HFFc6 (cell line): ENCODE results near the gene MUC22. TPM values are rescaled to one million over a fixed set of nuclear protein-coding genes. Genes with fewer than 3 reads are reported as not detected.

Experiments used
- DNase-seq: peaks from one replicate; pipeline ENCODE4 v3.0.0-alpha.2; 2018
- H3K27ac Mint-ChIP-seq: 2 replicates; pipeline ENCODE4 v1.8.0; 2020; ENCODE audit warnings: mild to moderate bottlenecking, mixed read lengths
- H3K27me3 Mint-ChIP-seq: 2 replicates; pipeline ENCODE4 v1.8.0; 2021; ENCODE audit warnings: mild to moderate bottlenecking, moderate library complexity, mixed read lengths; ENCODE audit not compliant: insufficient read depth
- H3K36me3 Mint-ChIP-seq: 2 replicates; pipeline ENCODE4 v1.8.0; 2021; ENCODE audit warnings: low read depth, mixed read lengths
- H3K4me1 Mint-ChIP-seq: 2 replicates; pipeline ENCODE4 v1.8.0; 2020; ENCODE audit warnings: low read depth, mixed read lengths
- H3K4me3 Mint-ChIP-seq: 2 replicates; pipeline ENCODE4 v1.8.0; 2020; ENCODE audit warnings: mild to moderate bottlenecking, moderate library complexity, mixed read lengths
- H3K9me3 Mint-ChIP-seq: 2 replicates; pipeline ENCODE4 v1.8.0; 2020; ENCODE audit warnings: mild to moderate bottlenecking, mixed read lengths
- CTCF ChIP-seq: fragments of 200-600 bp; sonication (generic); IDR thresholded peaks from 2 replicates; pipeline ENCODE4 v1.5.0; 2021; ENCODE audit warnings: antibody characterized with exemption, mild to moderate bottlenecking
- total RNA-seq, 6 experiments: library from RNA; stranded (reverse); fragmentation: NEBNext Ultra II Directional; extraction: Animal tissue kit (Norgen Biotek cat#: 25700); gene quantifications; 2 replicates in 1 of 6; 3 replicates in 5 of 6; pipeline ENCODE4 v1.2.3, GENCODE V29; 2021

The MUC22 gene
- total RNA-seq, 6 experiments from 2014 or later: not detected

GRCh38 chr6:31053873-31054272 lies 43.6 kb downstream of the MUC22 start:
- Mint-ChIP-seq H3K27me3 (peaks cover 37% of the 10 kb centered on the region), H3K27ac (no peak overlapping the region), H3K9me3 (no peaks in the 10 kb centered on the region), H3K36me3 (no peaks in the 10 kb centered on the region), H3K4me1 (peaks cover 29% of the 10 kb centered on the region), H3K4me3 (no peak overlapping the region)
- no peak for DNase-seq
- TF ChIP-seq CTCF: no peak

- H3K27ac Mint-ChIP-seq: no peak overlapping the region
- no peaks in the 10 kb centered on the region for H3K9me3 Mint-ChIP-seq
- no peak for TF ChIP-seq CTCF
- no peak for DNase-seq
- H3K27me3 Mint-ChIP-seq: peaks cover 35% of the 10 kb centered on the region
- H3K4me3 Mint-ChIP-seq: no peak overlapping the region
- peaks cover 21% of the 10 kb centered on the region for H3K4me1 Mint-ChIP-seq
- H3K36me3 Mint-ChIP-seq: no peaks in the 10 kb centered on the region
These were observed 45.2 kb downstream of the MUC22 start for GRCh38 chr6:31055441-31055840.

GRCh38 chr6:31057426-31058003 lies 47.2 kb downstream of the MUC22 start:
- H3K36me3 Mint-ChIP-seq: no peaks in the 10 kb centered on the region
- peak overlapping the region; percentile 76 for H3K27ac Mint-ChIP-seq
- peak; percentile 32 for DNase-seq
- peaks cover 21% of the 10 kb centered on the region for H3K4me1 Mint-ChIP-seq
- peak overlapping the region; percentile 70 for H3K4me3 Mint-ChIP-seq
- no peak for TF ChIP-seq CTCF
- no peaks in the 10 kb centered on the region for H3K9me3 Mint-ChIP-seq
- peaks cover 22% of the 10 kb centered on the region for H3K27me3 Mint-ChIP-seq

- Mint-ChIP-seq H3K27me3 (peaks cover 16% of the 10 kb centered on the region), H3K27ac (peak overlapping the region; percentile 76)
- peak; percentile 93 for DNase-seq
These were observed 48.0 kb downstream of the MUC22 start for GRCh38 chr6:31058128-31058894.

GRCh38 chr6:31060145-31060544 lies 49.9 kb downstream of the MUC22 start:
- Mint-ChIP-seq H3K9me3 (no peaks in the 10 kb centered on the region), H3K4me1 (peaks cover 21% of the 10 kb centered on the region), H3K4me3 (no peak overlapping the region), H3K36me3 (no peaks in the 10 kb centered on the region), H3K27ac (no peak overlapping the region), H3K27me3 (peaks cover 10% of the 10 kb centered on the region)
- no peak for TF ChIP-seq CTCF
- no peak for DNase-seq

More at GRCh38 chr6:31058128-31058894, 48.0 kb downstream of the MUC22 start:
- peak; percentile 79 for TF ChIP-seq CTCF
- Mint-ChIP-seq H3K9me3 (no peaks in the 10 kb centered on the region), H3K36me3 (no peaks in the 10 kb centered on the region), H3K4me1 (peaks cover 21% of the 10 kb centered on the region), H3K4me3 (peak overlapping the region; percentile 70)
